Psoas muscle (tissue), 8 donors: ENCODE measurements around the gene BET1. TPM values are rescaled to one million over a fixed set of nuclear protein-coding genes. Genes with fewer than 3 reads are reported as not detected.

Source experiments
- ATAC-seq, 4 donors: fragments of 200-7000 bp; cut with Tn5 transposase; one replicate each; pipeline ENCODE4 v1.9.1; 2020; ENCODE audit warnings: moderate library complexity in 3 of 4, mild to moderate bottlenecking in 2 of 4
- DNase-seq, 2 donors: peaks; one replicate each; pipeline ENCODE4 v3.0.0-alpha.2; 2020
- H3K27ac ChIP-seq: fragments of 200-600 bp; one replicate; pipeline ENCODE4 v1.8.0; 2022
- H3K27me3 ChIP-seq, 3 donors: fragments of 200-600 bp in 1 of 3; one replicate each; pipeline versions ENCODE4 v1.6.1 to v1.8.0; 2013 to 2022; ENCODE audit warnings: low read length in 2 of 3, mild to moderate bottlenecking in 2 of 3, moderate library complexity in 1 of 3; ENCODE audit not compliant: insufficient read depth in 3 of 3
- H3K36me3 ChIP-seq, 2 donors: fragments of 200-600 bp in 1 of 2; one replicate each; pipeline versions ENCODE4 v1.6.1 to v1.8.0; 2013 to 2022; ENCODE audit warnings: low read depth in 1 of 2, mild to moderate bottlenecking in 1 of 2, moderate library complexity in 1 of 2; ENCODE audit not compliant: insufficient read depth in 1 of 2
- H3K4me1 ChIP-seq: fragments of 200-600 bp; one replicate; pipeline ENCODE4 v1.8.0; 2022
- H3K4me3 ChIP-seq: fragments of 200-600 bp; one replicate; pipeline ENCODE4 v1.8.0; 2022; ENCODE audit warnings: mild to moderate bottlenecking
- H3K9me3 ChIP-seq: fragments of 200-600 bp; one replicate; pipeline ENCODE4 v1.8.0; 2022
- WGBS, 3 donors: extraction: QIAGEN DNeasy Blood & Tissue Kit; methylation state at CpG; one replicate each; pipeline versions ENCODE4 v1.1.6 to v1.1.7; 2013; 5-methylcytosine and 5-hydroxymethylcytosine counted together
- intact Hi-C, 2 donors: fragments of 100-400 bp; cut with DNase I; formaldehyde crosslinking; loops; one replicate each; pipeline versions ENCODE4 v1.11.0 to v1.14.2; 2022
- polyA plus RNA-seq, 3 donors: library from polyadenylated mRNA; stranded (reverse); fragments of 200-250 nt; gene quantifications; one replicate each; pipeline ENCODE4 v1.2.3, GENCODE V29; 2013
- total RNA-seq, 4 donors: library from RNA; stranded (reverse); fragmentation: NEBNext Ultra II Directional in 2 of 4; extraction: Animal tissue kit (Norgen Biotek cat#: 25700) in 2 of 4; gene quantifications; one replicate each; pipeline versions ENCODE4 v1.2.1 to v1.2.4, GENCODE V29; 2021 to 2023
- TF ChIP-seq, protein P1 (sequence below): fragments of 200-600 bp; IDR thresholded peaks from one replicate; pipeline ENCODE4 v1.8.0; 2022; ENCODE audit warnings: antibody characterized with exemption
- donor health status: healthy with polysubstance abuse.
- donor health status: DM: no; HTN: no; CAD: no; lungs with moderate emphysema.
- donor health status: Bipolar disorder and iron deficiency.
- donor health status: healthy.
- donor health status: DM: yes; HTN: yes; CAD: no.
- donor health status: DM: no; HTN: no; CAD: no.
- donor health status: DM: no; HTN: no; CAD: no.
- donor health status: DM: yes; HTN: yes; CAD: no.

Gene BET1
- total and polyA plus RNA-seq, 7 donors: 6.7 to 14.2 (median 9.2) TPM

DNA sequence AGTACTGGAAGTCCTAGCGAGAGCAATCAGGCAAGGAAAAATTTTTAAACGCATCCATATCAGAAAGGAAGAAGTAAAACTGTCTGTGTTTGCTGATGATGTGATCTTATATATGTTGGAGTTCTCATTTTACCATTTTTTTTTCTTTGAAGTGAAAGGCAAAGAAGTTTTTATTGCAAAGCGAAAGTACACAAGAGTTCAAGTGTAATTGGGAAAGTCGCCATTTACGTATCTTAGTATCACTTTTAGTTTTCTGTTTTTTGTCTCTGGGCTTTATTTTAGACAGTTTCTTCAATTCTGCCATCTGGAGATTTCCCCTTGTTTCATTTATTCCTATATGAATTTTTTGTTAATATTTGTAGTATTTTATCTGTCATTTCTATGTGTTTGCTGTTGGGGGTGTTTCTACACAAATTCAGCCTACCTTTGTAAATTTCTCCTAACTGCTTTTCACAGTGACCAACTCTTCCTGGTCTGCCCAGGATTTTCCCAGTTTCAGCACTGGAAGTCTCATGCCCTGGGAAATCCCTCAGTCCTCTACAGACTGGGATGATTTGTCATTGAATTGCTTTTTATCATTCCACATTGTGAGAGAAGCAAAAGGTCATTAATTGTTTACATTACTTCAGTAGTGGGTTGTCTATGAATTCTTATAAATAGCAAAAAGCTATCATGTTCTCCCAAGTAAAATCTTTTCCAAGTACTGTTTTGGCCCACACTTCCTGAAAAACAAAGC is 23.2 kb downstream of the BET1 start:
- Histone ChIP-seq H3K4me1 (no peaks in the 10 kb centered on the region), H3K27ac (no peak overlapping the region), H3K4me3 (no peak overlapping the region), H3K36me3 (no peaks in the 10 kb centered on the region), H3K9me3 (no peaks in the 10 kb centered on the region), H3K27me3 (no peaks in the 10 kb centered on the region)
- DNase-seq: no peak
- TF ChIP-seq, protein P1, sequence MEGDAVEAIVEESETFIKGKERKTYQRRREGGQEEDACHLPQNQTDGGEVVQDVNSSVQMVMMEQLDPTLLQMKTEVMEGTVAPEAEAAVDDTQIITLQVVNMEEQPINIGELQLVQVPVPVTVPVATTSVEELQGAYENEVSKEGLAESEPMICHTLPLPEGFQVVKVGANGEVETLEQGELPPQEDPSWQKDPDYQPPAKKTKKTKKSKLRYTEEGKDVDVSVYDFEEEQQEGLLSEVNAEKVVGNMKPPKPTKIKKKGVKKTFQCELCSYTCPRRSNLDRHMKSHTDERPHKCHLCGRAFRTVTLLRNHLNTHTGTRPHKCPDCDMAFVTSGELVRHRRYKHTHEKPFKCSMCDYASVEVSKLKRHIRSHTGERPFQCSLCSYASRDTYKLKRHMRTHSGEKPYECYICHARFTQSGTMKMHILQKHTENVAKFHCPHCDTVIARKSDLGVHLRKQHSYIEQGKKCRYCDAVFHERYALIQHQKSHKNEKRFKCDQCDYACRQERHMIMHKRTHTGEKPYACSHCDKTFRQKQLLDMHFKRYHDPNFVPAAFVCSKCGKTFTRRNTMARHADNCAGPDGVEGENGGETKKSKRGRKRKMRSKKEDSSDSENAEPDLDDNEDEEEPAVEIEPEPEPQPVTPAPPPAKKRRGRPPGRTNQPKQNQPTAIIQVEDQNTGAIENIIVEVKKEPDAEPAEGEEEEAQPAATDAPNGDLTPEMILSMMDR: no peak
- WGBS, 3 donors: 89 to 91% (median 89%) methylated on average over 5 of the region's 5 CpGs
- intact Hi-C loops: no loop called here
- ATAC-seq: no peak

DNA sequence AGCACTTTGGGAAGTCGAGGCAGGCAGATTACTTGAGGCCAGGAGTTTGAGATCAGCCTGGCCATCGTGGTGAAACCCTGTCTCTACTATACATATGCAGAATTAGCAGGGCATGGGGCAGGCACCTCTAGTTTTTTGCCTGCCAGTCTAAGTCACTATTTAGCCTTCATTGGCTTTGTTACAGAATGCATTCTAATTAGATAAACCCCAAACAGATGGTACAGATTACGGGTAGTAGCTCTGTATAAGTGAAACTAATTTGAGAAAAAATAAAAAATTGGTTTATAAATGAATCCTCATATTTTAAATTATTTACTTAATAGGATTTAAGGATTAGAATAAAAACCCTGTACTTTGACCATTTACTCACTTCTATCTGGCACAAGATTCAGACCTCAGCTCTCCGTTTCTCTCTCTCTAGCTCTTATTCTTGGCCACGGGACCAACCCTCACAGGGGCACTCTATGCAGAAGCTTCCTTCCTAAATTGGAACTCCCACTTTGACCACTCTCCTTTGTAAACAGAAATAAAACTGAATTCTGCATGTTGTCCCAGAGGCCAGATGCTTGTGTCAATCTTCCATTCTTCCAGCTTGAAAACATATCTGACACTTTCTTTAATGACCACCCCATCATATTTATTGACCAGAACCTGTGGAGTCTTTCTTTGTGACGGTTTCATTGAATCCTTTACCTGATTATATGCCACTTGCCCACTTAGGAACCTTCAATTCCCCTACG is 26.8 kb downstream of the BET1 start:
- DNase-seq (no peak), ATAC-seq (no peak)
- H3K27me3 ChIP-seq: no peaks in the 10 kb centered on the region
- WGBS, 3 donors: 46 to 49% (median 48%) methylated on average over 7 of the region's 7 CpGs
- H3K4me3 ChIP-seq: no peak overlapping the region
- H3K27ac ChIP-seq: no peak overlapping the region
- peaks cover 0 to 5% of the 10 kb centered on the region in 2 donors for H3K36me3 ChIP-seq
- H3K4me1 ChIP-seq: no peaks in the 10 kb centered on the region
- TF ChIP-seq, protein P1: no peak
- no peaks in the 10 kb centered on the region for H3K9me3 ChIP-seq
- intact Hi-C loops: no loop called here

DNA sequence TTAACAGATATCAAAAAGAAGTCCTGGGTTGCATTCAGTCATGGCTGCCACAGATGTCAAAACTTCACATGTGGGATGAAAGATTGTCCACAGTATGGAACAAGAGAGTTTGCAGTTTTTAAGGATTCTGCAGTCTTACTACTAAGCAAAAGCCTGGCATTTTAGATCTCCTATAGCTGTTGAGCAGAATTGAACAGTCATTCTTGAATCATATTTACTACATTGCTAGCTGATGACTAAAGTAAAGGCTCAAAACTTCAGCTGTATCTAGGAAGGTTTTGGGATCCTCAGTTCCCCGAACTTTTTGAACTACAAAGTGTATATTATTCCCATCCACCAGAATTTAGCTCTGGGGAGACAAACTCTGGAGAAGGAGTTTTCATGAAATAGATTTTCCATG is 31.0 kb downstream of the BET1 start:
- Histone ChIP-seq H3K9me3 (no peaks in the 10 kb centered on the region), H3K36me3 (peaks cover 0 to 5% of the 10 kb centered on the region in 2 donors), H3K27ac (no peak overlapping the region), H3K27me3 (no peaks in the 10 kb centered on the region), H3K4me1 (no peaks in the 10 kb centered on the region), H3K4me3 (no peak overlapping the region)
- TF ChIP-seq, protein P1: no peak
- ATAC-seq: no peak
- intact Hi-C loops: no loop called here
- DNase-seq: no peak
- WGBS, 3 donors: 92 to 94% (median 93%) methylated on average over 1 of the region's 1 CpG

DNA sequence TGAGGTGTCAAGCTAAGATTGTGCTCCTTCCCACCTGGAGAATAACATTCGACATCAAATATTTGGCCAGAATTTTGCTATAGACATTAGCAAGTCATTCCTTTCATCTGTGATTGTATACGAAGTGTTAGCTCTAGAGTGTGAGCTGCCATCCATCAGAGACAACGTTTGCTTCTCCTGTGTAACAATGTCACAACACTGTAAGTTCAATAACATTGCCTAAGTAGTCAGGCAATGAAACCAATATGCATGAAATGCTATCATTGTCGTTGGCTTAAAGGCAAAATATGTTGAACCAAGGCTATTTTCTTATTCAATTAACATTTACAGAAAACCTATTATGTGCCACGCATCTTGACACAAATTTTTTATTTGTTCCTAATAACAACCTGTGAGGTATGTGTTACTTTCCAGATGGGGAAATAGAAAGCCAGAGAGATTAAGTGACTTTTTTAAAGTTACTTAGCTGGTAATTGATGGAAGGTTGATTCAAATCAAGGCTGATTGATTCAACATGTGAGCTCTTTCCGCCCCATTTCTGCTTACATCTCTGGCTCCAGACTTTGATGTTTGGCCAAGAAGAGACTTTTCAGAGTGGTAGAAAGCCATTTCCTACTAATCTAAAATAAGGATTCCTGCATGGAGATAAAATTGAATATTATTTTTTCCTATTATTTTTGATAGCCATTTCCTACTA is 32.0 kb downstream of the BET1 start:
- Histone ChIP-seq H3K4me3 (no peak overlapping the region), H3K27ac (no peak overlapping the region), H3K36me3 (peaks cover 0 to 5% of the 10 kb centered on the region in 2 donors), H3K4me1 (no peaks in the 10 kb centered on the region), H3K27me3 (no peaks in the 10 kb centered on the region), H3K9me3 (no peaks in the 10 kb centered on the region)
- no peak for ATAC-seq
- WGBS, 3 donors: 55 to 65% (median 60%) methylated on average over 6 of the region's 6 CpGs
- intact Hi-C loops: no loop called here
- DNase-seq: no peak
- TF ChIP-seq, protein P1: no peak
